GM18909 (cell line): ENCODE data around the gene CLPTM1L.
"Not testable (repeated sequence)": the region's sequence is repeated elsewhere in the genome, so short reads cannot be mapped to it uniquely, and the experiment has no call there.

ENCODE experiments used
- ATAC-seq: cut with Tn5 transposase; IDR thresholded peaks from one replicate; pipeline ENCODE4 v1.9.1; 2021; ENCODE audit warnings: mild to moderate bottlenecking; ENCODE audit not compliant: unreplicated experiment, poor library complexity

The CLPTM1L gene

GRCh38 chr5:1330847-1331831 lies 13.8 kb downstream of the CLPTM1L start:
- ATAC-seq, result no peak

- ATAC-seq, result no peak
These were observed 14.6 kb downstream of the CLPTM1L start for GRCh38 chr5:1330146-1330846.

DNA sequence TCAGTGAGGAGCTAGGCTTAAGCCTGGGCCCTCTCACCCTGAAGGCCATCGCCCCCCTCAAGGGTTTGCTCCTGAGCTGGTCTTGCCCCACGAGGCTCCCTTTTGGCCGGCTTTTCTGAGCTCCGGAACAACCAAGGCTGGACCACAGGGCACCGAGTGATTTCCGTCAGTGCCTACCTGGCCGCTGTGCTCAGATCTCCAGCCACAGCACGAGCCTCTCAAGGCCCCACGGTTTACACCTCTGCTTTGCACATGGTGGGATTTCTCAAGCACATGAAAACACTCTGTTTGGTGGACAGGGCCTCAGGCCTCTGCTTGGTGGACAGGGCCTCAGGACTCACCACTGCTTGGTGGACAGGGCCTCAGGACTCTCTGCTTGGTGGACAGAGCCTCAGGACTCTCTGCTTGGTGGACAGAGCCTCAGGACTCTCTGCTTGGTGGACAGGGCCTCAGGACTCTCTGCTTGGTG lies 15.8 kb downstream of the CLPTM1L start:
- no peak for ATAC-seq

DNA sequence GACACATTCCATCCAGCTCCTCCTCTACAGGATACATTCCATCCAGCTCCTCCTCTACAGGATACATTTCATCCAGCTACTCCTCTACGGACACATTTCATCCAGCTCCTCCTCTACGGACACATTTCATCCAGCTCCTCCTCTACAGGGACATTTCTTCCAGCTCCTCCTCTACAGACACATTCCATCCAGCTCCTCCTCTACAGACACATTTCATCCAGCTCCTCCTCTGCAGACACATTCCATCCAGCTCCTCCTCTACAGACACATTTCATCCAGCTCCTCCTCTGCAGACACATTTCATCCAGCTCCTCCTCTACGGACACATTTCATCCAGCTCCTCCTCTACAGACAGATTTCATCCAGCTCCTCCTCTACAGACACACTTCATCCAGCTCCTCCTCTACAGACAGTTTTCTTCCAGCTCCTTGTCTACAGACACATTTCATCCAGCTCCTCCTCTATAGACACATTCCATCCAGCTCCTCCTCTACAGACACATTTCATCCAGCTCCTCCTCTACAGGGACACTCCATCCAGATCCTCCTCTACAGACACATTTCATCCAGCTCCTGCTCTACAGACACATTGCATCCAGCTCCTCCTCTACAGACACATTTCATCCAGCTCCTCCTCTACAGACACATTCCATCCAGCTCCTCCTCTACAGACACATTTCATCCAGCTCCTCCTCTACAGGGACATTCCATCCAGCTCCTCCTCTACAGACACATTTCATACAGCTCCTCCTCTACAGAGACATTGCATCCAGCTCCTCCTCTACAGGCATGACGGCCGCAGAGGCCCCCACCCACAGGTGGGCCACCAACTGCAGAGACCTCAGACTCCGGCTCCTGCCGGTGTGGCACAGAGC lies 16.4 kb downstream of the CLPTM1L start:
- not testable (repeated sequence) for ATAC-seq

DNA sequence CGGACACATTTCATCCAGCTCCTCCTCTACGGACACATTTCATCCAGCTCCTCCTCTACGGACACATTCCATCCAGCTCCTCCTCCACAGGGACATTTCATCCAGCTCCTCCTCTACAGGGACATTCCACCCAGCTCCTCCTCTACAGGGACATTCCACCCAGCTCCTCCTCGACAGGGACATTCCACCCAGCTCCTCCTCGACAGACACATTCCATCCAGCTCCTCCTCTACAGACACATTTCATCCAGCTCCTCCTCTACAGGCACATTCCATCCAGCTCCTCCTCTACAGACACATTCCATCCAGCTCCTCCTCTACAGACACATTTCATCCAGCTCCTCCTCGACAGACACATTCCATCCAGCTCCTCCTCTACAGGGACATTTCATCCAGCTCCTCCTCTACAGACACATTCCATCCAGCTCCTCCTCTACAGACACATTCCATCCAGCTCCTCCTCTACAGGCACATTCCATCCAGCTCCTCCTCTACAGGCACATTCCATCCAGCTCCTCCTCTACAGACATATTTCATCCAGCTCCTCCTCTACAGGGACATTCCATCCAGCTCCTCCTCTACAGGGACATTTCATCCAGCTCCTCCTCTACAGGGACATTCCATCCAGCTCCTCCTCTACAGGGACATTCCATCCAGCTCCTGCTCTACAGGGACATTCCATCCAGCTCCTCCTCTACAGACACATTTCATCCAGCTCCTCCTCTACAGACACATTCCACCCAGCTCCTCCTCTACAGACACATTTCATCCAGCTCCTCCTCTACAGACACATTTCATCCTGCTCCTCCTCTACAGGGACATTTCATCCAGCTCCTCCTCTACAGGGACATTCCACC lies 17.8 kb downstream of the CLPTM1L start:
- ATAC-seq, result not testable (repeated sequence)

DNA sequence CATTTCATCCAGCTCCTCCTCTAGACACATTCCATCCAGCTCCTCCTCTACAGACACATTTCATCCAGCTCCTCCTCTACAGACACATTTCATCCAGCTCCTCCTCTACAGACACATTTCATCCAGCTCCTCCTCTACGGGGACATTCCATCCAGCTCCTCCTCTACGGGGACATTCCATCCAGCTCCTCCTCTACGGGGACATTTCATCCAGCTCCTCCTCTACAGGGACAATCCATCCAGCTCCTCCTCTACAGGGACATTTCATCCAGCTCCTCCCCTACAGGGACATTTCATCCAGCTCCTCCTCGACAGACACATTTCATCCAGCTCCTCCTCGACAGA lies 18.4 kb downstream of the CLPTM1L start:
- not testable (repeated sequence) for ATAC-seq

- no peak for ATAC-seq
These were observed 18.9 kb downstream of the CLPTM1L start for GRCh38 chr5:1325870-1326531.

- ATAC-seq, result no peak
These were observed 19.6 kb downstream of the CLPTM1L start for GRCh38 chr5:1325191-1325741.

GRCh38 chr5:1324719-1325190 lies 20.1 kb downstream of the CLPTM1L start:
- no peak for ATAC-seq

DNA sequence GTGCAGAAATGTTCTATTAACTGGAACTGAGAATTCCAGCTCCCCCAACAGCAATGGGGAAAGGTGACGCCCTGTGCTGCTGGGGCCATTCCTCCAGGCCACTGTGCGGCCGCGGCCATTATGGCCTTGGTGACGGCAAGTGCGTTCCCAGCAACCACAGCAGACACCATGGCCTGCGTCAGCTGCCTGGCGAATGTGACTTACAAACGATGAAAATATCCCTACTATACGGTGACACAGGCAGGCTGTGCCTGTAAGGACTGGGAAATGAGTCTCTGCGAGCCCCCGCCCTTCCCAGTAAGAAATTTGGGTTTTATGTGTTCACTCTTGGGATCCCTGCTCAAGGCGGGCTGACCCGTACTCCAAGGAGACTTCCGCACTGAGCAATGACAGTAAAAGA lies 20.6 kb downstream of the CLPTM1L start:
- no peak for ATAC-seq

- ATAC-seq, result no peak
These were observed 21.1 kb downstream of the CLPTM1L start for GRCh38 chr5:1323803-1324173.

DNA sequence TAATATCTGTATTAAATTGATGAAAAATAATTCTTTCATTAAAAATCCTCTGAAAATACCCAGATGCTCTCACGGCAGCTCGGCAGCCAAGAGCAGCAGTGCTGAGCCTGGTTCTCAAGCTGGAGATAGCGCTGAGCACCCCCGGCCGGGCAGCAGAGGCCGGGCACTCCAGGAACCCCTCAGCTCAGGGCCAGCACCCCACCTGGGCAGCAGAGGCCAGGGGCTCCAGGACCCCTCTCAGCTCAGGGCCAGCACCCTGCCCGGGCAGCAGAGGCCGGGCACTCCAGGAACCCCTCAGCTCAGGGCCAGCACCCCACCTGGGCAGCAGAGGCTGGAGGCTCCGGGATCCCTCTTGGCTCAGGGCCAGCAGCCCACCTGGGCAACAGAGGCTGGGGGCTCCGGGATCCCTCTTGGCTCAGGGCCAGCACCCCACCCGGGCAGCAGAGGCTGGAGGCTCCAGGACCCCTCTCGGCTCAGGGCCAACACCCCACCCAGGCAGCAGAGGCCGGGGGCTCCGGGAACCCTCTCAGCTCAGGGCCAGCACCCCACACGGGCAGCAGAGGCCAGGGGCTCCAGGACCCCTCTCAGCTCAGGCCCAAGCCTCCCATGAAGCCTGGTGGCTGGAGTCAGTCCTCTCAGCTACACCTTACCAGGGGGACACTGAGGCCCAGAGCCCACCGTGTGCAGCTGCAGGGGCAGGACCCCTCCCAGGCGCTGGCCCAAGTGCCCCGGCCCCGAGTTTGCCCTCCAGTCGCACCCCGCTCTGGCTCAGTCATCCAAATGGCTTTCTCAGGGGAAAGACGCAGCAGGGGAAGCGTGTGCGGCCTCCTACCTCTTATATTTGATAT lies 21.7 kb downstream of the CLPTM1L start:
- no peak for ATAC-seq

DNA sequence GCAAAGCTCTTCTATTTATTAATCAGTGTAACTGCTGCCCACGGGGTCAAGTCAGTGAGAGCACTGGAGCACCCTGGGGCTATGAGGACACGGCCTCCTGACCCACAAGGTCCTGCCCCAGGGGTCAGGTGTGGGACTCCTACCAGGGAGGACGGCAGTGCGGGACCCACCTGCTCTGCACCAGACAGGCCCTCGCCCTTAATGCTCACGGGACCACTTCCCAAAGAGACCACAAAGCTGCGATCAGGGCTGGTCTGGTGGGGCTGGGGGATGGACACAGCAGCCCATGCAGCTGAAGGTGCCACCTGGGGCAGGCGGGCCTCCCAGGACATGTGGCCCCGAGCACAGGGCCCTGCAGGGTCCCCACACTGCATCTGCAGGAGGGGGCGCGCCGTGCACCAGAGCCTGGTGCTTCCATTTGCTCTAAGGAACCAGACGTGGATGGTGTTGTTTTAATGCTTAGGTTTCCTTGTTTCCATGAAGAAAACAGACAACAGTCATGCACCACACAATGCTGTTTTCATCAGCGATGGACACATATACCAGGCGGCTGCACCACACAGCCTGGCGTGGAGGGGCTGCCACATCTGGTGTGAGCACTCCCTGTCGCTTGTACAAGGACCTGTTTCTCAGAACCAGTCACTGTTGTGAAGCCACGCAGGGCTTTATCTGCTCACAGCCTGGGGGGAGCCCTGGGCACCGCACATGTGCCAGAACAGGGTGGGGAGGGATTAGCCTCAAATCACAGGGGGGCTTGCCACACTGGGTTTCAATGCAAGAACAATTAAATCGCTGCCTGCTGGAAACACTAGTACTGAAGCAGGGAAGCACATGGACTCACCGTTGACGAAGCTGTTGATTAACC lies 22.6 kb downstream of the CLPTM1L start:
- ATAC-seq, result no peak

- no peak for ATAC-seq
These were observed 23.3 kb downstream of the CLPTM1L start for GRCh38 chr5:1321576-1321975.

DNA sequence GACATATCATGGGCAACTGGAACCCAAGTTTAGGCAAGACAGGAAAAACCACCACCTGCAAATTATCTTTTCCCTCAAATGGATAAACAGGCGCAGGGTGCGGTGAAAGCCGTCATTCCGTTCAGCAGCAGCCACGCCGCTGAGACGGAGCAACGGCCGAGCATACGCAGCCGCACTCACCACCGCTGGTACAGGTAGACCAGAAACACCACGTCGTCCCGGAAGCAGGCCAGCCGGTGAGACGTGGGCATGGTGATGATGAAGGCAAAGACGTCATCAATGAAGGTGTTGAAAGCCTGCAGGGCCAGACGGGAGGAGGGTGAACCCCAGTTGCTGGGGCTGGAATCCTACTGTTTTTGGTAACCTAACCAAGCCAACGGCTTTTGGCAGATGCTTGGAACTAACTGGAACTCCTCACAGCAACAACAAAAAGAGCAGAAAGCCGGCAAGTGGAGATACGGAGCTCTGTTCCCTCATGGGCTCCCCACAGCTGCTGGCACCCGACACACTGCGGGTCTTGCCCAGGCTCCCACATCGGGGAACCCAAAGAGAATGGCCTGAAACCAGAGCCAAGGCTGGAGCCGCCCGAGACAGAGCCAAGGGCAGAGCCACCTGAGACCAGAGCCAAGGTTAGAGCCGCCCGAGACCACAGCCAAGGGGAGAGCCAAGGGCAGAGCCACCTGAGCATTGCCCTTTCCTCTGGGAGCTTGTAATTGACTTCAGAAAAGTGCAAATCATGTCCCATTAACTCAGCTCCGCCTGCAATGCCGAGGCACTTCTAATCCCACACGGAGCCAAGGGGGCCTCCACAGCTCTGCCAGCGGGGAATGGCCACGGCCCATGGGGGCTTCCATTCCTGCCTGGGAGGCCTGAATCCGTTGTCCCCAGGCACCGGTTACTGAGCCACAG lies 24.2 kb downstream of the CLPTM1L start:
- no peak for ATAC-seq
